Stromal cell of bone marrow (primary cell): Measurements from ENCODE around the gene GTPBP10.

Experiments
- DNase-seq: peaks from one replicate; pipeline ENCODE4 v3.0.0-alpha.2; 2012; ENCODE audit warnings: low read depth

GTPBP10 gene

DNA sequence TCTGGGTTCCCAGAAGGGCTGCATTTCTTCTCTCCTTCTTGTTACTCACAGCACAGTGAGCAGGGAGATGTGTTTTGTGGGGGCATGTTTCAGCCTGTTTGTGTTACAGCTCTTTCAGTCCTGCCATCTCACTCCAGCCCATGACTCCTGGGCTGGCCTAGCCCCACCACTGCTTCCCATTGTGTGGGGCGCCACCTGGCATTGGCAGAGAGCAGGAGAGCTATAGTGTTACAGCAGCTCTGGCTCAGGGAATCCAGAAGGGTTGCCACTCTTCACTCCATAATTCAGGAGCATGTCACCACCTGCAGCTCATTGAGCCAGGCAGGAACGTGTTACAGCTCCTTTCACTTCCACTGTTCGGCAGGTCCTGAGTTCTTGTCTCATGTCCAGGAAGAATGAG lies 86.7 kb downstream of the GTPBP10 start:
- DNase-seq: no peak
